Peyer's patch (tissue), 4 donors: ENCODE measurements around the gene AHDC1.

ENCODE experiments used
- POLR2A ChIP-seq, 2 donors: fragments of 450-650 bp; IDR thresholded peaks; one replicate each; pipeline ENCODE4 v1.5.1; 2017; ENCODE audit warnings: antibody characterized with exemption in 2 of 2, mild to moderate bottlenecking in 2 of 2, moderate library complexity in 2 of 2
- TF ChIP-seq, protein P1 (sequence below), 6 experiments: fragments of 450-650 bp in 4 of 6; fragments of 200-600 bp in 2 of 6; sonication (generic) in 1 of 6; IDR thresholded peaks; one replicate each; pipeline ENCODE4 v1.5.1; 2017 to 2019; ENCODE audit warnings: antibody characterized with exemption in 6 of 6, mild to moderate bottlenecking in 3 of 6, moderate library complexity in 1 of 6

DNA sequence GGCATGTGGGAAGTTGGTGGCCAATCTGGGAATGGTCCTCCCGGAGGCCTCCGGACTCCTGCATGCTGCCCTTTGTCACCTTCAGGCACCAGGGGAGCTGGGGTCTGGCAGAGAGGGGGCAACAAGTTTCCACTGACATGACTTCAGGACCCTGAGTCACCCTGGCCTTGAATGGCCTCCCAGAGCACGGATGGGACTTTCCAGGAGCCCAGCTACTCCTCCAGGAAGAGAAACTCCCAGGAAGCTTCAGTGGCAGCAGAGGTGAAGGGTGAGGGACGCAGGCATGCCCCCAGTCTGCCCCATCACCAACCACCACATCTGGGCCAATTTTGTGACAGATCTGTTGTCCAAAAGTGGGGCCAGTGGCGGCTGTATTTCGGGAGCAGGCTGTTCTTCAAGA, 58.1 kb downstream of the AHDC1 start:
- TF ChIP-seq, protein P1, sequence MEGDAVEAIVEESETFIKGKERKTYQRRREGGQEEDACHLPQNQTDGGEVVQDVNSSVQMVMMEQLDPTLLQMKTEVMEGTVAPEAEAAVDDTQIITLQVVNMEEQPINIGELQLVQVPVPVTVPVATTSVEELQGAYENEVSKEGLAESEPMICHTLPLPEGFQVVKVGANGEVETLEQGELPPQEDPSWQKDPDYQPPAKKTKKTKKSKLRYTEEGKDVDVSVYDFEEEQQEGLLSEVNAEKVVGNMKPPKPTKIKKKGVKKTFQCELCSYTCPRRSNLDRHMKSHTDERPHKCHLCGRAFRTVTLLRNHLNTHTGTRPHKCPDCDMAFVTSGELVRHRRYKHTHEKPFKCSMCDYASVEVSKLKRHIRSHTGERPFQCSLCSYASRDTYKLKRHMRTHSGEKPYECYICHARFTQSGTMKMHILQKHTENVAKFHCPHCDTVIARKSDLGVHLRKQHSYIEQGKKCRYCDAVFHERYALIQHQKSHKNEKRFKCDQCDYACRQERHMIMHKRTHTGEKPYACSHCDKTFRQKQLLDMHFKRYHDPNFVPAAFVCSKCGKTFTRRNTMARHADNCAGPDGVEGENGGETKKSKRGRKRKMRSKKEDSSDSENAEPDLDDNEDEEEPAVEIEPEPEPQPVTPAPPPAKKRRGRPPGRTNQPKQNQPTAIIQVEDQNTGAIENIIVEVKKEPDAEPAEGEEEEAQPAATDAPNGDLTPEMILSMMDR (IDR thresholded peaks at IDR 0.05), result no peak
- TF ChIP-seq POLR2A (IDR thresholded peaks at IDR 0.05), result no peak
